AG10803 (cell line): ENCODE data around the gene DNHD1.

Source experiments
- DNase-seq: peaks from one replicate; pipeline ENCODE4 v3.0.0; 2010; ENCODE audit warnings: low read depth
- H3K4me3 ChIP-seq: 2 replicates; pipeline ENCODE4 v1.5.1; 2011; ENCODE audit warnings: mild to moderate bottlenecking, low read length, control low read depth
- TF ChIP-seq, protein P1 (sequence below): conservative IDR thresholded peaks from 2 replicates; pipeline ENCODE4 v1.5.1; 2011; ENCODE audit warnings: mild to moderate bottlenecking, low read length, control low read depth, inconsistent platforms

DNHD1 gene

DNA sequence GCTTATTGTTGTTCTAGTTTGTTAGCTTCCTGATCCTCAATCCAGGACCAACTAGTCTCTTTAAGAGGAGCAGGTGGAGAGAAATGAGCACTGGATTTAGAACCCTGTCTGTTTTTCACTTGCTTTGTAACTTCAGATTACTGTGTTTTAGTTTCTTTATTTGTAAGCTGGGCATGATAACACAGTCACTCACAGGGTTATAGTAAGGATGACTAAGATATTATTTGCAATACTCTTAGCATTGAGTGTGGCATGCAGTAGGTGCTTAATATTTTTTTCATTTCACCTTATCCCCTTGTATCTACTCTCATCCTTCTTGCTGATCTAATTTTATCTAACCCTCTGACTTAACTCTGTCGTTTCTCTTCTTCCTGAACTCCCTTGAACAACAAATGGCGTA is 33.8 kb downstream of the DNHD1 start:
- TF ChIP-seq, protein P1, sequence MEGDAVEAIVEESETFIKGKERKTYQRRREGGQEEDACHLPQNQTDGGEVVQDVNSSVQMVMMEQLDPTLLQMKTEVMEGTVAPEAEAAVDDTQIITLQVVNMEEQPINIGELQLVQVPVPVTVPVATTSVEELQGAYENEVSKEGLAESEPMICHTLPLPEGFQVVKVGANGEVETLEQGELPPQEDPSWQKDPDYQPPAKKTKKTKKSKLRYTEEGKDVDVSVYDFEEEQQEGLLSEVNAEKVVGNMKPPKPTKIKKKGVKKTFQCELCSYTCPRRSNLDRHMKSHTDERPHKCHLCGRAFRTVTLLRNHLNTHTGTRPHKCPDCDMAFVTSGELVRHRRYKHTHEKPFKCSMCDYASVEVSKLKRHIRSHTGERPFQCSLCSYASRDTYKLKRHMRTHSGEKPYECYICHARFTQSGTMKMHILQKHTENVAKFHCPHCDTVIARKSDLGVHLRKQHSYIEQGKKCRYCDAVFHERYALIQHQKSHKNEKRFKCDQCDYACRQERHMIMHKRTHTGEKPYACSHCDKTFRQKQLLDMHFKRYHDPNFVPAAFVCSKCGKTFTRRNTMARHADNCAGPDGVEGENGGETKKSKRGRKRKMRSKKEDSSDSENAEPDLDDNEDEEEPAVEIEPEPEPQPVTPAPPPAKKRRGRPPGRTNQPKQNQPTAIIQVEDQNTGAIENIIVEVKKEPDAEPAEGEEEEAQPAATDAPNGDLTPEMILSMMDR = no peak
- DNase-seq = no peak
- H3K4me3 ChIP-seq = no peak overlapping the region

GRCh38 chr11:6531267-6531752 is 34.2 kb downstream of the DNHD1 start:
- DNase-seq = peak; percentile 48
- TF ChIP-seq, protein P1 = peak; percentile 92
- no peak overlapping the region for H3K4me3 ChIP-seq

- DNase-seq = no peak
- TF ChIP-seq, protein P1 = no peak
These were observed 41.4 kb downstream of the DNHD1 start for GRCh38 chr11:6538456-6538855.

GRCh38 chr11:6538945-6539344 is 41.9 kb downstream of the DNHD1 start:
- DNase-seq = no peak
- TF ChIP-seq, protein P1 = no peak
- no peak overlapping the region for H3K4me3 ChIP-seq

More at GRCh38 chr11:6538456-6538855, 41.4 kb downstream of the DNHD1 start:
- H3K4me3 ChIP-seq = no peak overlapping the region

DNA sequence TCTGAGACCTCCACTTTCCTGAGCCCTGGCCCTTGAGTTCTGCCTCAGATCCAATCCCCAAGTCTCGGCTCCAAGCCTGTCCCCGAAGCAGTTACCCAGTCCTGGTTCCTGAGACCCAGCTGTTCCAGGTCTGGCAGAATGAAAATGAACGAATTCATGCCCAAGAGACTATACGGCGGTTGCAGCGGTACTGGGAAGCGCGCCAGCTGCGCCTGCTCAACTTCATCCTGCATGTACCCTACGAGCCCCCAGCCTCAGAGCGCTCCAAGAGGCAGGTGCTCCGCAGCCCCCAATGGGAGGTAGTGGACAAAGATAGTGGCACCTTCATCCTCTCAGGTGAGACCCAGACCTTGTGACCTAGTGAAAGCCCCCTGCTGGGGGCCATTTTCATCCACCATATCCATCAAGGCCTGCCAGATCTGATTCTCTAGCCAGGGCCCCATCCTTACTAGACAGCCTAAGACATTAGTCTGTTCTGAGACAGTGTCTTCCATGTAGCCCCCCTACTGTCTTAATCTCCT is 42.7 kb downstream of the DNHD1 start:
- TF ChIP-seq, protein P1 = no peak
- no peak for DNase-seq
- no peak overlapping the region for H3K4me3 ChIP-seq

GRCh38 chr11:6541356-6541755 is 44.3 kb downstream of the DNHD1 start:
- TF ChIP-seq, protein P1 = no peak
- DNase-seq = no peak
- no peak overlapping the region for H3K4me3 ChIP-seq

- H3K4me3 ChIP-seq = no peak overlapping the region
- TF ChIP-seq, protein P1 = no peak
- DNase-seq = no peak
These were observed 45.6 kb downstream of the DNHD1 start for GRCh38 chr11:6542727-6543126.
